Ascending aorta (tissue), 2 donors: ENCODE results near the gene ADAMTS15. TPM values are rescaled to one million over a fixed set of nuclear protein-coding genes. Genes with fewer than 3 reads are reported as not detected.

Source experiments
- DNase-seq, 2 donors: peaks; one replicate each; pipeline ENCODE4 v3.0.0-alpha.2; 2019; ENCODE audit warnings: low spot score in 2 of 2
- H3K27ac ChIP-seq, 2 donors: fragments of 200-600 bp; sonication (generic); one replicate each; pipeline ENCODE4 v1.5.1; 2016 to 2017; ENCODE audit warnings: mild to moderate bottlenecking in 1 of 2
- H3K27me3 ChIP-seq: fragments of 200-600 bp; sonication (generic); one replicate; pipeline ENCODE4 v1.5.1; 2017
- H3K36me3 ChIP-seq, 2 donors: fragments of 200-600 bp; sonication (generic); one replicate each; pipeline ENCODE4 v1.5.1; 2016
- H3K4me1 ChIP-seq, 2 donors: fragments of 200-600 bp; sonication (generic); one replicate each; pipeline ENCODE4 v1.5.1; 2016 to 2017; ENCODE audit warnings: mild to moderate bottlenecking in 1 of 2
- H3K4me3 ChIP-seq, 2 donors: fragments of 200-600 bp; sonication (generic); one replicate each; pipeline ENCODE4 v1.5.1; 2016 to 2017; ENCODE audit warnings: mild to moderate bottlenecking in 1 of 2
- H3K9me3 ChIP-seq, 2 donors: fragments of 200-600 bp; sonication (generic); one replicate each; pipeline ENCODE4 v1.5.1; 2016
- intact Hi-C: fragments of 100-400 bp; cut with DNase I; formaldehyde crosslinking; loops from one replicate; pipeline ENCODE4 v1.15.1; 2023
- total RNA-seq: library from RNA; depleted of rRNA; stranded (reverse); fragments of >200 nt; gene quantifications from one replicate; pipeline ENCODE4 v1.1.0, GENCODE V29; 2016
- TF ChIP-seq, protein P1 (sequence below), 3 experiments: fragments of 200-600 bp in 2 of 3; fragments of 450-650 bp in 1 of 3; sonication (generic) in 2 of 3; IDR thresholded peaks; one replicate each; pipeline ENCODE4 v1.5.1; 2016 to 2019; ENCODE audit warnings: antibody characterized with exemption in 3 of 3, mild to moderate bottlenecking in 1 of 3, moderate library complexity in 1 of 3

The ADAMTS15 gene
- total RNA-seq, 1 donor from 2014 or later = 20.4 TPM

DNA sequence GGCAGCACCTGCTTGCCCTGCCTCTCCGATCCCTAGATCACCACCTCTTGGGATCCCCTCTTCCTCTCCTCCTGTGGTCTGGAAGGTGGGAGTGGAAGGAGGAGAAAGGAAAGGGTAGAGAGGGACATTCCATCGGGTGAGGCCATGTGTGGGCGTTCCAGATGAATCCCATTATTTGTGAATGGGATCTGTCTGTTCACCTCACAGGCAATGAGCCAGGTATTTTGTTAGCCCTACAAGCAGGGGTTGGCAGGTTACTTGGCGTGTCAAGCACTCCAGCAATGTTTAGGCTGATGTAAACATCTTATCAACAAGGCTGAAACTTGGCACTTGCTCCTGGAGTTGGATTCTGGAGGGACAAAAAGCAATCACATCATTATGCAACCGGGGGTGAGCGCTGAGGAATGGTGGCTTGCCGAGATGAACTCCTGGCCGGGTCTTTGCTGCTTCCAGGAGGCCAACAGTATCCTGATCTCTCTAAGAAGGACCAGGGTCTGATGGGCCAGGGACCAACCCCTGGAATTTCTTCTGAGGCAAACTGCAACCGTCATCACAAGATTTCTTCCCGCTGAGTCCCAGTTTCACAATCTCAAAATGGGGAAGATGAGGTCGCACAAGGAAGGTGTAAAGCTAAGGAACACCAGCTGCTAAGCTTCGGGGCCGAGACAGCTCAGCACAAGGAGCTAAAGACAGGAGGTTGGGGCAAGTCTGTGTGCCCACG lies 27.8 kb upstream of the ADAMTS15 start:
- Histone ChIP-seq H3K4me3 (no peak overlapping the region), H3K4me1 (no peaks in the 10 kb centered on the region), H3K36me3 (no peaks in the 10 kb centered on the region), H3K27ac (peak overlapping the region in 1 of 2 donors; percentile 1), H3K27me3 (no peaks in the 10 kb centered on the region), H3K9me3 (no peaks in the 10 kb centered on the region)
- TF ChIP-seq, protein P1, sequence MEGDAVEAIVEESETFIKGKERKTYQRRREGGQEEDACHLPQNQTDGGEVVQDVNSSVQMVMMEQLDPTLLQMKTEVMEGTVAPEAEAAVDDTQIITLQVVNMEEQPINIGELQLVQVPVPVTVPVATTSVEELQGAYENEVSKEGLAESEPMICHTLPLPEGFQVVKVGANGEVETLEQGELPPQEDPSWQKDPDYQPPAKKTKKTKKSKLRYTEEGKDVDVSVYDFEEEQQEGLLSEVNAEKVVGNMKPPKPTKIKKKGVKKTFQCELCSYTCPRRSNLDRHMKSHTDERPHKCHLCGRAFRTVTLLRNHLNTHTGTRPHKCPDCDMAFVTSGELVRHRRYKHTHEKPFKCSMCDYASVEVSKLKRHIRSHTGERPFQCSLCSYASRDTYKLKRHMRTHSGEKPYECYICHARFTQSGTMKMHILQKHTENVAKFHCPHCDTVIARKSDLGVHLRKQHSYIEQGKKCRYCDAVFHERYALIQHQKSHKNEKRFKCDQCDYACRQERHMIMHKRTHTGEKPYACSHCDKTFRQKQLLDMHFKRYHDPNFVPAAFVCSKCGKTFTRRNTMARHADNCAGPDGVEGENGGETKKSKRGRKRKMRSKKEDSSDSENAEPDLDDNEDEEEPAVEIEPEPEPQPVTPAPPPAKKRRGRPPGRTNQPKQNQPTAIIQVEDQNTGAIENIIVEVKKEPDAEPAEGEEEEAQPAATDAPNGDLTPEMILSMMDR (IDR thresholded peaks at IDR 0.05) = no peak
- intact Hi-C loops = no loop called here
- DNase-seq = no peak

DNA sequence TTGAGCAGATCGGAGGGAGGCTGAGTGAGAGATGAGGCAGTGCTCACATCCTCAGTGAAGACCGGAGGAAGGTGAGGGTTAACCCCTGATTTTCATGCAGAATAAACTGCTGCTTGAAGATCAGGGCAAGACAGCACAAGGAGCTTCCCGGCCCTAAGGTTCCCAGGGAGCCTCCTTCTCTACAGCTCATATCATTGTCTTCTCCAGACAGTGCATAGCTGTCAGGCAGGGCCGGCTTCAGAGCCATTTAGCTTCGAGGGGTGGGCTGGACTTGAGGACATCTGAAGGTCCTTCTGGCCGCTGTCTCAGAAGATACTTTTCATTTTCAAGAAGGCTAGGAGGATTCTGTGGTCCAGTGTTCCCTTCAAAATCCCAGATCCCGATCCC lies 27.3 kb upstream of the ADAMTS15 start:
- H3K27me3 ChIP-seq = no peaks in the 10 kb centered on the region
- H3K4me1 ChIP-seq = peaks cover 0 to 2% of the 10 kb centered on the region in 2 donors
- intact Hi-C loops = no loop called here
- no peak overlapping the region for H3K4me3 ChIP-seq
- no peaks in the 10 kb centered on the region for H3K36me3 ChIP-seq
- TF ChIP-seq, protein P1 (IDR thresholded peaks at IDR 0.05) = no peak
- no peak for DNase-seq
- no peaks in the 10 kb centered on the region for H3K9me3 ChIP-seq
- H3K27ac ChIP-seq = no peak overlapping the region

- TF ChIP-seq, protein P1 (IDR thresholded peaks at IDR 0.05) = no peak
- Histone ChIP-seq H3K4me1 (peaks cover 2 to 7% of the 10 kb centered on the region in 2 donors), H3K27me3 (no peaks in the 10 kb centered on the region), H3K4me3 (no peak overlapping the region), H3K9me3 (no peaks in the 10 kb centered on the region), H3K36me3 (no peaks in the 10 kb centered on the region), H3K27ac (no peak overlapping the region)
- no peak for DNase-seq
- intact Hi-C loops = no loop called here
Measured at GRCh38 chr11:130421697-130422096, 26.7 kb upstream of the ADAMTS15 start.

- TF ChIP-seq, protein P1 (IDR thresholded peaks at IDR 0.05) = no peak
- no peak overlapping the region for H3K27ac ChIP-seq
- H3K4me3 ChIP-seq = no peak overlapping the region
- H3K27me3 ChIP-seq = no peaks in the 10 kb centered on the region
- intact Hi-C loops = no loop called here
- no peaks in the 10 kb centered on the region for H3K9me3 ChIP-seq
- no peak for DNase-seq
- no peaks in the 10 kb centered on the region for H3K36me3 ChIP-seq
- H3K4me1 ChIP-seq = peaks cover 3 to 14% of the 10 kb centered on the region in 2 donors
Measured at GRCh38 chr11:130422251-130422995, 26.0 kb upstream of the ADAMTS15 start.

DNA sequence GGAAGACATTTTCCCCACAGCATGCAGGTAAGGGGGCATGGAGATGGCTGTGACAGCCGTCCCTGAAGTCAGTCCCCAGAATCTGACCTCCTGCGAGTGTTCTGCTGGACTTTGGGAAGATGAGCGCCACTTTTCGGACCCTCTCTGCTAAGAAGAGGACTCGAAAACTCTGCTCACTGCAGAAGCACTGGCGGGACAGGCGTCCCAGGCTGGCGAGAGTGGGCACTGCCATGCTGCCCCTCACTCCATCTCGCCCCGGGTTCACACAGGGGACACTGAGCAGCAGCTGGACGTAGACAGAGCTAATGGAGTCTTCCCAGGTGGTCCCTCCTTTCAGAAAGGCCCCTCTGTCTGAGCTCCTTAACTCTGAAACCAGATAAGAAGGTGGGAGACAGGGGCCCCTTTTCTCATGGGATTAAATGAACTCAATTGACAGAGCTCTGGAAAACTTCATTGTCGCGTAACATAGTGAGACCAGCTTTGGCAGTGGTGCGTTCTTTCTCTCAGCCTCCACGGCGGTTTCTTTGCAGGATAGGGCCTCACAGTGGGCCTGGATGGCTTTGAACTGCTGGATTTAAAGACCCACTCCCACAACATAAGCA lies 24.8 kb upstream of the ADAMTS15 start:
- TF ChIP-seq, protein P1 (IDR thresholded peaks at IDR 0.05) = no peak
- Histone ChIP-seq H3K27ac (no peak overlapping the region), H3K9me3 (no peaks in the 10 kb centered on the region), H3K36me3 (no peaks in the 10 kb centered on the region), H3K4me1 (peaks cover 3 to 17% of the 10 kb centered on the region in 2 donors), H3K4me3 (no peak overlapping the region), H3K27me3 (no peaks in the 10 kb centered on the region)
- no peak for DNase-seq
- intact Hi-C loops = no loop called here
